Activated CD8-positive, alpha-beta memory T cell treated with anti-CD3 and anti-CD28 coated beads for 24 hours (primary cell): ENCODE data around the gene MDN1.
"Not testable (repeated sequence)": the region's sequence is repeated elsewhere in the genome, so short reads cannot be mapped to it uniquely, and the experiment has no call there.

ENCODE experiments used
- DNase-seq: peaks from one replicate; pipeline ENCODE4 v3.0.0-alpha.2; 2020

Gene MDN1

GRCh38 chr6:89641581-89641980 is 178.0 kb downstream of the MDN1 start:
- DNase-seq: not testable (repeated sequence)

- DNase-seq: no peak
Observed at GRCh38 chr6:89640804-89641203, 178.8 kb downstream of the MDN1 start.

GRCh38 chr6:89638320-89639195 is 181.0 kb downstream of the MDN1 start, which contains the start of gene LYRM2:
TSS of gene LYRM2 (minus strand) at chr6:89638747. CDS start at chr6:89638716, 31 bp downstream.
- peak; percentile 97 for DNase-seq

- peak; percentile 58 for DNase-seq
Observed at GRCh38 chr6:89637960-89638319, 181.7 kb downstream of the MDN1 start.

- DNase-seq: not testable (repeated sequence)
Observed at GRCh38 chr6:89636412-89636811, 183.2 kb downstream of the MDN1 start.

- DNase-seq: no peak
Observed at GRCh38 chr6:89630488-89630887, 189.1 kb downstream of the MDN1 start.

- no peak for DNase-seq
Observed at GRCh38 chr6:89623749-89624148, 195.8 kb downstream of the MDN1 start.

GRCh38 chr6:89619567-89619966 is 200.0 kb downstream of the MDN1 start:
- DNase-seq: no peak

- peak; percentile 24 for DNase-seq
Observed at GRCh38 chr6:89618026-89618425, 201.6 kb downstream of the MDN1 start.

- no peak for DNase-seq
Observed at GRCh38 chr6:89616531-89616930, 203.1 kb downstream of the MDN1 start.

GRCh38 chr6:89615882-89616281 is 203.7 kb downstream of the MDN1 start:
- DNase-seq: peak; percentile 17

GRCh38 chr6:89613790-89614189 is 205.8 kb downstream of the MDN1 start:
- peak; percentile 37 for DNase-seq

- DNase-seq: peak; percentile 47
Observed at GRCh38 chr6:89612121-89612520, 207.5 kb downstream of the MDN1 start.

GRCh38 chr6:89611666-89612065 is 207.9 kb downstream of the MDN1 start:
- peak; percentile 37 for DNase-seq

GRCh38 chr6:89610149-89610642 is 209.4 kb downstream of the MDN1 start:
- peak; percentile 91 for DNase-seq

- no peak for DNase-seq
Observed at GRCh38 chr6:89605861-89606260, 213.7 kb downstream of the MDN1 start.

- DNase-seq: no peak
Observed at GRCh38 chr6:89604653-89605052, 214.9 kb downstream of the MDN1 start.

- DNase-seq: no peak
Observed at GRCh38 chr6:89602166-89602565, 217.4 kb downstream of the MDN1 start.

GRCh38 chr6:89599727-89600126 is 219.9 kb downstream of the MDN1 start:
- DNase-seq: no peak

- DNase-seq: no peak
Observed at GRCh38 chr6:89597988-89598387, 221.6 kb downstream of the MDN1 start.

- no peak for DNase-seq
Observed at GRCh38 chr6:89597372-89597771, 222.2 kb downstream of the MDN1 start.

- no peak for DNase-seq
Observed at GRCh38 chr6:89596484-89596883, 223.1 kb downstream of the MDN1 start.

- no peak for DNase-seq
Observed at GRCh38 chr6:89596056-89596455, 223.5 kb downstream of the MDN1 start.
